Measurements from ENCODE around the gene GGCT. TPM values are rescaled to one million over a fixed set of nuclear protein-coding genes. Genes with fewer than 3 reads are reported as not detected.
"Not testable (repeated sequence)": the region's sequence is repeated elsewhere in the genome, so short reads cannot be mapped to it uniquely, and the experiment has no call there.

The GGCT gene, protein sequence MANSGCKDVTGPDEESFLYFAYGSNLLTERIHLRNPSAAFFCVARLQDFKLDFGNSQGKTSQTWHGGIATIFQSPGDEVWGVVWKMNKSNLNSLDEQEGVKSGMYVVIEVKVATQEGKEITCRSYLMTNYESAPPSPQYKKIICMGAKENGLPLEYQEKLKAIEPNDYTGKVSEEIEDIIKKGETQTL
- 23.2 TPM for total RNA-seq

DNA sequence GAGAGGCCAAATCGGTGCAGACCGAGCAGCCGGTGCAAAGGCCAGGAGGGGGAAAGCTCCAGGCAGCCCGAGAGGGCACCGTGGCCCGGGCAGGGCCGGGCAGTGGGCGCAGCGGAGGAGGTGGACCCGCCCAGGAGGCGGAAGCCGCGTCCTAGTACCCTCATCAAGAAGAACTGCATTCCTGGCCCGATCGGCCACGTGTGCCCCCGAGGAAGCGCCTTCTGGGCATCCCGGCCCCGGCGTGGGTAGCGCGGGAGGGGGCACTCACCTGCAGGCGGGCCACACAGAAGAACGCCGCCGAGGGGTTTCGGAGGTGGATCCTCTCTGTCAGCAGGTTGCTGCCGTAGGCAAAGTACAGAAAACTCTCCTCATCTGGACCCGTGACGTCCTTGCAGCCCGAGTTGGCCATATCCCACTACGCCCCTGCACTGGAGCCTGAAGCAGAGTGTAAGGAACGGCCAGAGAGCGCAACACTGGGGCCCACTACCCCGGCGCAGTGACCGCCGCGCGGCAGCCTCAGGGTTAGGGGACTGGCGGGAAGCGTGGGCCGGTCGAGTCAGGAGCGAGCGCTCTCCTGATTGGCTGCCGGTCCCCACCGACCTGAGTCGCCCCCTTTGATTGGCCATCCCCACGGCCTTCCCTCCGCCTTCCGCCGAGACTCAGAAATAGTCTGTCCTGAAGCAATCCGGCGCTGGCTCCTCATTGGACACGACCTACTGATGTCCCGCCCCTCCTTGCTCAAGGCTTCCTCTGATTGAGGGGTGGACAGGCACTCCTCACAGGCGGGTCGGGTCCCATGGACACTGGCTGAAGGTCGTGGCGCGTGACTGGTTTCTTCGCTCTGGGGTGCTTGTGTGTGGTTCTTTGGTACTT lies at the start of gene GGCT:
Gene GGCT (minus strand): TSS at position 529 of the 873 bp plus-strand sequence. CDS start 120 bp downstream, at position 409.
- peak; percentile 90 to 93 for DNase-seq (ENCODE audit: low spot score in 2 of 2)
- peak; percentile 88 for FAIRE-seq

GRCh38 chr7:30553546-30553945 lies 48.9 kb upstream of the GGCT start:
- DNase-seq (ENCODE audit: low spot score in 2 of 2) (no peak), FAIRE-seq (no peak)

DNA sequence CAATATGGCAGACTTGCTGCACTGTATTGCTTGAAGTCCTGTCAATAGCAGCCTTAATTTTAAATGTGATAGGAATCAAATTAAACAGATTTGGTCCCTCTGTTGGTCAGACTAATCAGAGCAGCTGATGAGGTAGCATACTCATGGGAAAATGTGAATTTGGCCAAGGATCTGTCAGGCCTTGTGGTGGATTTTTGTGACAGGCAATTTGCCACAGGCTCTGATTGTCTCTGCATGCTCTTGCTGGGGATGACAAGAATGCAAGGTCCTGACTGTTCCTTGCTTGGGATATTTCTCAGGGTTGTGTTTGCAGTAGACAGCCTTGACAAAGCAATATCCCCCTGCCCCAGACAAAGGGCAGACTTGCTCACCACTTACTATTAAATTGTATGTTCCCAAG lies 48.5 kb upstream of the GGCT start:
- no peak for DNase-seq (ENCODE audit: low spot score in 2 of 2)
- FAIRE-seq = no peak

DNA sequence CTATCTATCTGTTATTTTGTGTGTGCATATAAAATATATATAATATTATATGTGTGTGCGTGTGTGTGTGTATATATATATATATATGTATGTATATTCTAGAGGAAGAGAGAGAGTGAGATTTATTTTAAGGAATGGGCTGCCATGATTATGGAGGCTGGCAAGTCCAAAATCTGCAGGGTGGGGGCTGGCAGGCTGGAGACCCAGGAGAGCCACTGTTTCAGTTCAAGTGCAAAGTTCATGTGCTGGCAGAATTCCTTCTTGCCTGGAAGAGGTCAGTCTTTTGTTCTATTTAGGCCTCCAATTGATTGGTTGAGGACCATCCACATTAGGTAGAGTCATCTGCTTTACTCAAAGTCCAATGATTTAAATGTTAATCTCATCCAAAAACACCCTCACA lies 47.7 kb upstream of the GGCT start:
- FAIRE-seq (no peak), DNase-seq (ENCODE audit: low spot score in 2 of 2) (no peak)

DNA sequence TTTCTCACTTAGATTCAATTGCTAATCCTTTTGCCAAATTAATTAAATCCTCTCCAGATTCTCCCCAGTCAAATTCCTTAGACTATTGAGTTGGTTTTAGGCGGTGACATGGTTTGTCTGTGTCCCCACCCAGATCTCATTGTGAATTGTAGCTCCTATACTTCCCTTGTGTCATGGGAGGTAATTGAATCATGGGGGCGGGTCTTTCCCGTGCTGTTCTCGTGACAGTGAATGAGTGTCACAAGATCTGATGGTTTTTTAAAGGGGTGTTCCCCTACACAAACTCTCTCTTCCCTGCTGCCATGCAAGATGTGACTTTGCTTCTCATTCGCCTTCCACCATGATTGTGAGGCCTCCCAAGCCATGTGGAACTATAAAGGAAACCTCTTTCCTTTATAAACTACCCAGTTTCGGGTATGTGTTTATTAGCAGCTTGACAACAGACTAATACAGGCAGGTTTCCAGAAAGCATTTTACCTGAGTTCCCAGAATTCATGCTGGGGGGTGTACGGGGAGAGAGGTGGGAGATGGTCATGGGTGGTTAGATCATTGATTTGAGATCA lies 45.4 kb upstream of the GGCT start:
- FAIRE-seq = no peak
- DNase-seq (ENCODE audit: low spot score in 2 of 2) = no peak

- FAIRE-seq (peak; percentile 79), DNase-seq (ENCODE audit: low spot score in 2 of 2) (peak; percentile 48 to 67)
These were observed 44.2 kb upstream of the GGCT start for GRCh38 chr7:30548845-30549244.

GRCh38 chr7:30546596-30546995 lies 42.0 kb upstream of the GGCT start:
- FAIRE-seq (no peak), DNase-seq (ENCODE audit: low spot score in 2 of 2) (no peak)

DNA sequence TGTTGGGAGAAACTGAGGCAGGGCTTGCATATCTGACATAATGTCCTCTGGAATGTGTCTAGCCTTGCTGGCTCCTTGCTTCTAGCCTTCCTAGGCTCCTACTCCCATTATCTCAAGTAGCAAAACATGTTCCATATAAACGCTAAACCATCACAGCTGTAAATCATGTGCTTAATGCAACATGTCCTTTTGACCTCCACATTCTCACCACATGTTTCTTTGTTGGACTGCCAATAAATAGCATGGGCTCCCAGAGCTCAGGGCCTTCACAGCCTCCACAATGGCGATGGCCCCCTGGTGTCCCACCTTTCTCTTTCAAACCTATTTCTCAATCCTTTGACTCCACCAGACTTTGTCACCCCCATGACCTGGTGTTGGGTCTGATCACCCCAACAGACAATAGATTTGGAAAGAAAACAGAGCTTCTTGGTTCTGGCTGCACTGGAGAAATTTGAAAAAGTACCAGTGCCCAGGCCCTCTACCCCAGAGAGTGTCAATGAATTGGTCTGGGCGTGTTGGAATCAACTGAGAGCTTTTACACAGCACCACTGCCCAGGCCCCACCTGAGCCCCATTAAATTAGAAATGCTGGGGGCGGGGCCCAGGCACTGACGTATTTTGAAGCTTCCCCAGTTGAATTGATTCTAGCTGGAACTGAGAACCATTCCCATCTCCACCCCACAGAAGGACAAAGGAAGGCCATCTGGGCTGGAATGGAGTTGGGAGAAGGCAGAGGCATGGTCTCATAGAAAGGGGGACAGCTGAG lies 41.3 kb upstream of the GGCT start:
- DNase-seq (ENCODE audit: low spot score in 2 of 2) (no peak), FAIRE-seq (no peak)

GRCh38 chr7:30543813-30544525 lies 39.3 kb upstream of the GGCT start:
- FAIRE-seq (no peak), DNase-seq (ENCODE audit: low spot score in 2 of 2) (no peak)

DNA sequence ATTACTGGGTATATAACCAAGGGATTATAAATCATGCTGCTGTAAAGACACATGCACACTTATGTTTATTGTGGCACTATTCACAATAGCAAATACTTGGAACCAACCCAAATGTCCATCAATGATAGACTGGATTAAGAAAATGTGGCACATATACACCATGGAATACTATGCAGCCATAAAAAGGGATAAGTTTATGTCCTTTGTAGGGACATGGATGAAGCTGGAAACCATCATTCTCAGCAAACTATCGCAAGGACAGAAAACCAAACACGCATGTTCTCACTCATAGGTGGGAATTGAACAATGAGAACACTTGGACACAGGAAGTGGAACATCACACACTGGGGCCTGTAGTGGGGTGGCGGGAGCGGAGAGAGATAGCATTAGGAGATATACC lies 38.5 kb upstream of the GGCT start:
- not testable (repeated sequence) for DNase-seq (ENCODE audit: low spot score in 2 of 2); FAIRE-seq

DNA sequence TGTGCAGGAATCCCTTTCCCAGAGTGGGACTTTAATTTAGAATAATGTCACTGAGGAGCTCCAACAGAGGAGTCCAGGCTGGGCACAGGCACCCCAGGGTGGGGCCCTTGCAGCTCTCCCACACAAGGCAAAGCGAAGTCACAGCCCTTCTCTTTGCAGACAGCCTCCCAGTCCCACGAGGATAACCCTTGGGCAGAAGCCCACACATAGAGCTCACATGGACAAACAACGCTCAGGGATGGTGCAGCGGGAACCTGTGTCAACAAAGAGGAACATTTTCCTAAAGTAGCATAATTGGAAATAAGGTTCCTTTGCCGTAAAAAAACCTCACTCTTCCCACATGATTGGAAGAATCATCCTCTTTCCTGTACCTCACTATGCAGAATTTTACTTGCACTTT lies 29.3 kb upstream of the GGCT start:
- no peak for DNase-seq (ENCODE audit: low spot score in 2 of 2)
- no peak for FAIRE-seq

DNA sequence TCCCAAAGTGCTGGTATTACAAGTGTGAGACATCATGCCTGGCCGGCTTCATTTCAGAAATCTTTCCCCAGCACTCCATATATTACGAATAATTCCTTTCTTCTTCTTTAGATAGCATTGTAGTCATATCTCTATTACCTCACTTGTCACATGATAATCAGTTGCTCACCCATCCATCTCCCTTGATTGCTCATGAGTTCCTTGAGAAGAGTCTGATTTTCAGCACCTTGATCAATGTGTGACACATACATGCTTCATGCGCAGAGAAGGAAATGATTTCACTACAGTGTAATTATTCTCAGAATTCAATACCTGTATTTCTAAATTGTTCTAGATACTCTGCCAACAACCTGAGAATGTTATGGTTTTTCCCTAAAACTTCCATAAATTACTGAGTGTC lies 26.7 kb upstream of the GGCT start:
- no peak for FAIRE-seq
- no peak for DNase-seq (ENCODE audit: low spot score in 2 of 2)

DNA sequence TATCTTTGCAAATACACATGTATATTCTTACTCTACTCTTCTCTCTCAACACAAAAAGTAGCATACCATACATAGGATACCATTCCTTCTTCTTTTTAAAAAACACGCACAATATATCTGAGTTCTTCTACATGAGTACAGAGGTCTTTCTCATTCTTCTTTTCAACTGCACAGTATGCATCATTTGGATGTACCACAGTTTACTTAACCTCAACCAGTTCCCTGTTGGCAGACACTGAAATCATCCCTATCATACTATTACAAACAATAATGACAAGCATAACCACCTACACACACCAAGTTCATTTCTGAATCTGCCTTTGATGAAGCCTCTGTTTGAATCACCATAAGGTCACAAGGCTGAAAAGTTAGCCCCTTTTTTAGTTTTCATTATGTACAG lies 25.7 kb upstream of the GGCT start:
- DNase-seq (ENCODE audit: low spot score in 2 of 2) (no peak), FAIRE-seq (no peak)

DNA sequence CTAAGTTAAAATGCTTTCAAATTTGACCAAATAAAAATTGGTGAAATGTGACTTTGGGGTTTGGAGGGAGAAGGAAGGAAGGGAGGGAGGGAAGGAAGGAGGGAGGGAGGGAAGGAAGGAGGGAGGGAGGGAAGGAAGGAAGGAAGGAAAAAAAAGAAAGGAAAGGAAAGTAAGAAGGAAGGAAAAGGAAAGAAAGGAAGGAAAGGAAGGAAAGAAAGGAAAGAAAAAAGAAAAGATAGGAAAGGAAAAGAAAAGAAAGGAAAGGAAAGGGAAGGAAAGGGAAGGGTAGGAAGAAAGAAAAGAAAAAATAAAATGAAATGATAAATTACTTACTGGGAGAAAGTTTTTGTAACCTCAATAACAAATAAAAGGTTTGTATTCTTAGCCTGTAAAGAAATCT lies 24.1 kb upstream of the GGCT start:
- FAIRE-seq = no peak
- no peak for DNase-seq (ENCODE audit: low spot score in 2 of 2)

DNA sequence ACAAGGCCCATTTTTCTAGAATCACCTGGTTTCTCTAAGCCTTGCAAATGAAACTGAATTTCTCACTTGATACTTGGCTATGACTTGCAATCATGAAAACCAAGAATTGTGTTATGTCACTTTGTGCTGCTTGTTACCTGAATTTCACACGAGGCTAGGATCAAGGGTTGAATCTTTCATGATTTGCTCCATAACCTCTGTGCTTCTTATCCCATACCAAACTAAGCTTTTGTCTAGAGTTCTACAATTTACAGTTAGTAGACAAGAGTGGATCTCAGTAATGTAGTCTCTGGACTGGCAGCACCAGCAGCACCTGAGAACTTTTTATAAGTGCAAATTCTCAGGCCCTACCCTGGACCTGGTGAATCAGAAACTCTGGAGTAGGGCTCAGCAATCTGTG lies 22.7 kb upstream of the GGCT start:
- not testable (repeated sequence) for DNase-seq (ENCODE audit: low spot score in 2 of 2); FAIRE-seq

GRCh38 chr7:30526163-30526562 lies 21.5 kb upstream of the GGCT start:
- DNase-seq (ENCODE audit: low spot score in 2 of 2) (no peak), FAIRE-seq (no peak)

DNA sequence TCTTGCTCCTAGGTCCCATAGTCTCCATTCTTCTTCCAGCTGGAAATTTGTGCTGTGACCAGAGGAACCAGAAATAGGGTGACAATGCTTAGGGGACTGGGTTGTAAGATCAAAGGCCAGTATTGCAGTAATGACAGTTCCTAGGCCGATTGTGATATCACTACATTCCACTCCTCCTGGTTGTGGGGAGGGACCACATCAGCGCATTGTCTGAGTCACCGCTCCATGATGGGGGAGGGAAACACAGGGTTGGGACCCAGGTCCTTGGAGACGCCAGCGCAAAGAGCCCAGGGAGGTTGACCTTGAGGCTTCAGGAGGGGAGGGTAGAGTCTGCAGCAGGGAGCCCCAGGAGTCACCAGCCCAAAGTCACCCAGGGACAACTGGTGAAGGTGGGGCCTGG lies 20.8 kb upstream of the GGCT start:
- DNase-seq (ENCODE audit: low spot score in 2 of 2) (no peak), FAIRE-seq (no peak)

GRCh38 chr7:30524545-30524944 lies 19.9 kb upstream of the GGCT start:
- no peak for FAIRE-seq
- no peak for DNase-seq (ENCODE audit: low spot score in 2 of 2)

DNA sequence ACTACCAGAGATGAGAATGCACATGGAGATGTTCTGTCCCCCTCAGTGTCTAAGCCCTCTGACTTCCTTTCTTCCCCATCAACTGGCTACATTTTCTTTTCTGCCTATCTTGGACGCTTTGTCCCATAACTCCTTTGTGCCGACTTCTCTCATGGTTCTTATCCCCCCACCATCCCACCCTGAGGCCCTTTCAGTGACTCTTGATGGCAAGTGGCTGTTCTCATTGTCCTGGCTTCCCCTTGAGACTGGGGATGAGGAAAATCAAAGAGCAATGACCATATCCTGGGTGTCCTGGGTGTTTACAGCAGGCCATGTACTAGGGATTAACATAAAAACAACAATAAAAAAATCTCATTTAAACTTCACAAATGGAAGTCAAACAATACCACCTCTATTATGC lies 18.8 kb upstream of the GGCT start:
- DNase-seq (ENCODE audit: low spot score in 2 of 2) (no peak), FAIRE-seq (no peak)

DNA sequence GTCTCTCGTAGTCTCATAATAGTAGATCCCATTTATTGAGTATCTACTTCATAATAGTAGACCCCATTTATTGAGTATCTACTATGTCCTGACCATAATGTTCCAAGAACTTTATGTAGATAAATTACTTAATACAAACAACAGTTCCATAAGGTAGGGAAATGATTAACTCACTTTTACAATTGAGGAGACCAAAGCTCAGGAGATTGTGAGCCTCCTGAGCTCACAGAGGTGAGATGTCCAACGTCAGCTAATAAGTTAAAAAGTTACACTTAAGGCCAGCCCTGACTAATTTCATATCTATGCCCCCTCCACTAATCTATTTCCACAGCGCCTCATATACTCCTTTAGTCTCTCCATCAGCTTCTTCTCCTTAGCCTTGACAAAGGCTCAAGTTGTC lies 17.5 kb upstream of the GGCT start:
- DNase-seq (ENCODE audit: low spot score in 2 of 2) (no peak), FAIRE-seq (no peak)

Measured in frontal cortex (tissue), 4 donors.